Neural cell (in vitro differentiated cells): ENCODE data around the gene DOCK8. TPM values are rescaled to one million over a fixed set of nuclear protein-coding genes. Genes with fewer than 3 reads are reported as not detected.

ENCODE experiments used
- H2AFZ ChIP-seq: fragments of 200-600, 300-800 bp; sonication (generic), shearing (Covaris generic); 2 replicates; pipeline ENCODE4 v1.6.0; 2014; ENCODE audit warnings: low read depth, mild to moderate bottlenecking, antibody characterized with exemption, low read length, moderate library complexity
- H3F3A ChIP-seq: fragments of 200-600 bp; shearing (Covaris generic); 2 replicates; pipeline ENCODE4 v1.6.1; 2016; ENCODE audit warnings: mild to moderate bottlenecking, moderate library complexity, mixed read lengths, antibody characterized with exemption, low read length; ENCODE audit not compliant: insufficient read depth, poor library complexity, severe bottlenecking
- H3K27ac ChIP-seq: fragments of 200-600, 300-800 bp; sonication (generic), shearing (Covaris generic); 2 replicates; pipeline ENCODE4 v1.5.1; 2014; ENCODE audit warnings: mild to moderate bottlenecking, low read length, moderate library complexity
- H3K27me3 ChIP-seq: fragments of 300-800, 200-600 bp; sonication (generic), shearing (Covaris generic); 2 replicates; pipeline ENCODE4 v1.6.0; 2014; ENCODE audit warnings: mild to moderate bottlenecking, low read depth, low read length, moderate library complexity; ENCODE audit not compliant: insufficient read depth
- H3K36me3 ChIP-seq: fragments of 300-800, 200-600 bp; sonication (generic), shearing (Covaris generic); 2 replicates; pipeline ENCODE4 v1.5.1; 2014; ENCODE audit warnings: mild to moderate bottlenecking, antibody characterized with exemption, low read length, moderate library complexity; ENCODE audit not compliant: insufficient read depth
- H3K4me2 ChIP-seq: fragments of 300-800, 200-600 bp; sonication (generic), shearing (Covaris generic); 2 replicates; pipeline ENCODE4 v1.6.0; 2014; ENCODE audit warnings: mild to moderate bottlenecking, low read length
- H3K4me3 ChIP-seq: fragments of 300-800, 200-600 bp; sonication (generic), shearing (Covaris generic); 2 replicates; pipeline ENCODE4 v1.5.1; 2014; ENCODE audit warnings: mild to moderate bottlenecking, low read length, moderate library complexity
- H3K79me2 ChIP-seq: fragments of 200-600 bp; shearing (Covaris generic); replicated peaks from 2 replicates; pipeline ENCODE4 v1.6.0; 2014; ENCODE audit warnings: mild to moderate bottlenecking, low read length, moderate library complexity; ENCODE audit not compliant: insufficient read depth
- H3K9ac ChIP-seq: fragments of 300-800, 200-600 bp; sonication (generic), shearing (Covaris generic); 2 replicates; pipeline ENCODE4 v1.6.1; 2016; ENCODE audit warnings: mild to moderate bottlenecking, low read length, mixed read lengths
- H3K9me2 ChIP-seq: fragments of 200-600 bp; shearing (Covaris generic); 2 replicates; pipeline ENCODE4 v1.6.1; 2016; ENCODE audit warnings: mild to moderate bottlenecking, low read length, mixed read lengths; ENCODE audit not compliant: insufficient read depth
- H3K9me3 ChIP-seq: fragments of 200-600, 300-800 bp; sonication (generic), shearing (Covaris generic); 2 replicates; pipeline ENCODE4 v1.6.1; 2016; ENCODE audit warnings: mild to moderate bottlenecking, mixed run types, low read length, moderate library complexity, mixed read lengths
- H4K20me1 ChIP-seq: fragments of 200-600 bp; shearing (Covaris generic); 2 replicates; pipeline ENCODE4 v1.6.1; 2016; ENCODE audit warnings: mild to moderate bottlenecking, mixed run types; ENCODE audit not compliant: insufficient read depth
- CTCF ChIP-seq: fragments of 450-650 bp; IDR thresholded peaks from 2 replicates; pipeline ENCODE4 v1.5.1; 2014; ENCODE audit warnings: antibody characterized with exemption, mild to moderate bottlenecking, moderate library complexity; ENCODE audit not compliant: poor library complexity, severe bottlenecking
- EP300 ChIP-seq: fragments of 450-650 bp; conservative IDR thresholded peaks from 2 replicates; pipeline ENCODE4 v1.6.1; 2014; ENCODE audit warnings: antibody characterized with exemption, mild to moderate bottlenecking, moderate library complexity; ENCODE audit not compliant: poor library complexity, severe bottlenecking
- EZH2 ChIP-seq: fragments of 200-600, 300-800 bp; shearing (Covaris generic), sonication (generic); IDR thresholded peaks from 2 replicates; pipeline ENCODE4 v1.6.1; 2014; ENCODE audit warnings: antibody characterized with exemption, low read length, borderline replicate concordance, mild to moderate bottlenecking; ENCODE audit not compliant: insufficient read depth, poor library complexity, severe bottlenecking
- MXI1 ChIP-seq: fragments of 450-650 bp; conservative IDR thresholded peaks from 2 replicates; pipeline ENCODE4 v1.6.1; 2014; ENCODE audit warnings: antibody characterized with exemption, mild to moderate bottlenecking; ENCODE audit not compliant: poor library complexity, severe bottlenecking
- POLR2AphosphoS5 ChIP-seq: IDR thresholded peaks from 2 replicates; pipeline ENCODE4 v1.6.1; 2012
- RAD21 ChIP-seq: fragments of 450-650 bp; conservative IDR thresholded peaks from 2 replicates; pipeline ENCODE4 v1.6.1; 2014; ENCODE audit warnings: antibody characterized with exemption, mild to moderate bottlenecking, moderate library complexity
- SMC3 ChIP-seq: fragments of 450-650 bp; conservative IDR thresholded peaks from 2 replicates; pipeline ENCODE4 v1.6.1; 2014; ENCODE audit warnings: antibody characterized with exemption, mild to moderate bottlenecking, moderate library complexity; ENCODE audit not compliant: poor library complexity
- TAF1 ChIP-seq: IDR thresholded peaks from 2 replicates; pipeline ENCODE4 v1.6.1; 2012; ENCODE audit warnings: low read depth
- polyA plus RNA-seq: library from polyadenylated mRNA; depleted of rRNA; stranded (reverse); fragments of >200 nt; gene quantifications from 2 replicates; pipeline ENCODE4 v1.2.3, GENCODE V29; 2014
- TF ChIP-seq, protein P1 (sequence below): IDR thresholded peaks from 2 replicates; pipeline ENCODE4 v1.6.1; 2012; ENCODE audit warnings: borderline replicate concordance

DOCK8 gene
- polyA plus RNA-seq, 1 donor from 2014 or later = not detected

DNA sequence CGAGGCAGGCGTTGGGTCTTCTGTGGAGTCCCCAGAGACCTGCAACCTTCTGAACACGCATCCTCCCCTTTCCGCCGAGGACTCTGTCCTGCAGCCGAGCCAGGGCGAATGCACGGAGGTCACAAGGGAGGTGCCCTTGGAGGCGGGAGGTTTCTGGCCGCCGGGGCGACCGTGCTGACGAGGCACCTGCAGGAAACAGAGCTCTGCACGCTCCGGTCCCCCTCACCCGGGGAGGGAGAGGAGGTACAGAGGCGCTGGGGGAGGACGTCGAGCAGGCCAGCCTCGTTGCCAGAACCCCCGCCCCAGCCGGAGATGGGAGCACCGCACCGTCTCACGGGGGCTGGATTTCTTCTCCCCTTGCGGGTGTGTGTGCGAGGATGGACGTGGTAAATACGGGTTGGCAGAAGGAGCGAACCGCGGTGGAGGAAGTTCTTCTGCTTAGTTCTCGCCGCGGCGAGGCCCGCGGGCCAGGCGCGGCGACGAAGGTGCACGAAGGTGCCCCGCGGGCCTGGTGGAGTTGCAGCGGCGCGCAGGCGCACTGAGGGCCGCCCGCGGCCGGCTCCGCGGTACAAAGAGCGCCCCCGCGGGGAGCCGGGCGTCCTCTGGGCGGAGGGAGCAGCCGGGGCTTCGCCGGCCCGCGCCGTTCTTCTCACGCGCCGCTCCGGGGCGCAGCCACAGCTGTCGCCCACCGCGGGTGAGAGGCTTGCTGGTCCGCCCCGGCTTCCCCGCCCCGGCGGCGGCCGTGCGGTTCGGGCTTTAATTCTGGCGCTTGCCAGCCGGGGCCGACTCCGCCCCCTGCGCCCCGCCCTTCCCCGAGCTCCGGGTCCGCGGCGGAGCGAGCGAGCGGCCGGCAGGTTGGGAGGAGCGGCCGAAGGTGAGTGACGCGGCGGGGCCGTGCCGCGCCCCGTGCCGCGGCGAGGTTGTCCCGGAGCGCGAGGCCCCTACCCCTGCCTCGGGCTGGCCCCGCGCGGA lies 289.5 kb downstream of the DOCK8 start, which contains the start of gene KANK1:
Gene KANK1 (plus strand): TSS at position 815 of the 972 bp plus-strand sequence.
- Histone ChIP-seq H4K20me1 (no peaks in the 10 kb centered on the region), H3K9me2 (no peaks in the 10 kb centered on the region), H3K4me3 (peak within 1 kb of the TSS; percentile 79), H3K4me2 (peak within 1 kb of the TSS; percentile 68), H2AFZ (peak within 1 kb of the TSS; percentile 66), H3K36me3 (no peaks in the 10 kb centered on the region), H3K27me3 (peaks cover 21% of the 10 kb centered on the region), H3K9ac (peak within 1 kb of the TSS; percentile 68), H3K27ac (no peak within 1 kb of the TSS), H3F3A (no peaks in the 10 kb centered on the region), H3K9me3 (no peaks in the 10 kb centered on the region), H3K79me2 (no peaks in the 10 kb centered on the region)
- TF ChIP-seq MXI1 (peak; percentile 55), CTCF (peak; percentile 74), TAF1 (no peak), POLR2AphosphoS5 (no peak), RAD21 (peak; percentile 26), EZH2 (no peak), SMC3 (peak; percentile 29), EP300 (peak; percentile 27)
- TF ChIP-seq, protein P1, sequence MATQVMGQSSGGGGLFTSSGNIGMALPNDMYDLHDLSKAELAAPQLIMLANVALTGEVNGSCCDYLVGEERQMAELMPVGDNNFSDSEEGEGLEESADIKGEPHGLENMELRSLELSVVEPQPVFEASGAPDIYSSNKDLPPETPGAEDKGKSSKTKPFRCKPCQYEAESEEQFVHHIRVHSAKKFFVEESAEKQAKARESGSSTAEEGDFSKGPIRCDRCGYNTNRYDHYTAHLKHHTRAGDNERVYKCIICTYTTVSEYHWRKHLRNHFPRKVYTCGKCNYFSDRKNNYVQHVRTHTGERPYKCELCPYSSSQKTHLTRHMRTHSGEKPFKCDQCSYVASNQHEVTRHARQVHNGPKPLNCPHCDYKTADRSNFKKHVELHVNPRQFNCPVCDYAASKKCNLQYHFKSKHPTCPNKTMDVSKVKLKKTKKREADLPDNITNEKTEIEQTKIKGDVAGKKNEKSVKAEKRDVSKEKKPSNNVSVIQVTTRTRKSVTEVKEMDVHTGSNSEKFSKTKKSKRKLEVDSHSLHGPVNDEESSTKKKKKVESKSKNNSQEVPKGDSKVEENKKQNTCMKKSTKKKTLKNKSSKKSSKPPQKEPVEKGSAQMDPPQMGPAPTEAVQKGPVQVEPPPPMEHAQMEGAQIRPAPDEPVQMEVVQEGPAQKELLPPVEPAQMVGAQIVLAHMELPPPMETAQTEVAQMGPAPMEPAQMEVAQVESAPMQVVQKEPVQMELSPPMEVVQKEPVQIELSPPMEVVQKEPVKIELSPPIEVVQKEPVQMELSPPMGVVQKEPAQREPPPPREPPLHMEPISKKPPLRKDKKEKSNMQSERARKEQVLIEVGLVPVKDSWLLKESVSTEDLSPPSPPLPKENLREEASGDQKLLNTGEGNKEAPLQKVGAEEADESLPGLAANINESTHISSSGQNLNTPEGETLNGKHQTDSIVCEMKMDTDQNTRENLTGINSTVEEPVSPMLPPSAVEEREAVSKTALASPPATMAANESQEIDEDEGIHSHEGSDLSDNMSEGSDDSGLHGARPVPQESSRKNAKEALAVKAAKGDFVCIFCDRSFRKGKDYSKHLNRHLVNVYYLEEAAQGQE = peak; percentile 49

DNA sequence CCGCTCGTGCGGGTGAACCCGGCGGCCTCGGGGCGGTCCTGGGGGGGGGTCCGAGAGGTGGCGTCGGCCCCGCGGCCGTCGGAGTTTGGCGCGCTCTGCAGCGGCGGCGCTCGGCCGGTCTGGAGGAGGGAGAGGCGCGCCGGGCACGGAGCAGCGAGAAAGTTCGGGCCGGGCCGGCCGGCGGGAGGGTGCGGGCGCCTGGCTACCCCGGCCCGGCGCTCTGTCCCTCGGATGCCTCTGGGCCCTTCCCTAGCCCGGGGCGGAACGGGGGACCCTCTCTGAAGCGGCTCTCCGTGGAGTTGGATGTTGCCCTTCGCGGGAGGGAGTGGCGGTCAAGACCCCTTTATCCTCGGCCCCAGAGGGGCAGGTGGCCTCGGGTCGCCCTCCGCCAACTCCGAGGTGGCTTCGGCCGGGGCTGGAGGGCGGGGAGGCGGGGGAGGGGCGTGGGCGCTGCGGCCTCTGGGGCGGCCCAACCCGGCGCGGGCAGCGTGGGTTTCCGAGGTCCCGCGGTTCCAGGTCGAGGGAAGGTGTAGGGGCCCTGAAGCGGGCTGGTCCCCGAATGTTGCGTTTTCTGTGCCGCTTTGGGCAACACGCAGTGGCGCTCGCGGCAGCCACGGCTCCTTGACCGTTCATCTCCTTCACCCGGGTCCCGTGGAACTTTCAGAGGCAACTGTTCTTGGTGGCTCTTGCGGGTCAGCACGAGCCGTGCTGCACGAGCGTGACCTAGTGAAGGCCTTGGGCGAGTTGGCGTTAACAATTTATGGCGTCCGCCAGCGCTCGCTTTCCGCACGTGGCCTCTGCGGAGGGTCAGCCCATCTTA lies 290.5 kb downstream of the DOCK8 start:
- Histone ChIP-seq H3K27me3 (peaks cover 21% of the 10 kb centered on the region), H3K27ac (no peak overlapping the region), H3K4me3 (peak overlapping the region; percentile 79), H3F3A (no peaks in the 10 kb centered on the region), H3K36me3 (no peaks in the 10 kb centered on the region), H4K20me1 (no peaks in the 10 kb centered on the region), H3K79me2 (no peaks in the 10 kb centered on the region), H3K9ac (peak overlapping the region; percentile 68), H3K9me3 (no peaks in the 10 kb centered on the region), H3K9me2 (no peaks in the 10 kb centered on the region), H3K4me2 (no peak overlapping the region), H2AFZ (no peak overlapping the region)
- no peak for TF ChIP-seq MXI1
- TF ChIP-seq RAD21 = no peak
- TF ChIP-seq POLR2AphosphoS5 = no peak
- TF ChIP-seq CTCF = no peak
- TF ChIP-seq EP300 = no peak
- TF ChIP-seq SMC3 = no peak
- TF ChIP-seq, protein P1 = no peak
- no peak for TF ChIP-seq TAF1
- TF ChIP-seq EZH2 = no peak
